ENCODE results near the gene WDR33. TPM values are rescaled to one million over a fixed set of nuclear protein-coding genes. Genes with fewer than 3 reads are reported as not detected.

WDR33 gene
- total RNA-seq, 1 experiment from 2014 or later: 87.1 TPM

DNA sequence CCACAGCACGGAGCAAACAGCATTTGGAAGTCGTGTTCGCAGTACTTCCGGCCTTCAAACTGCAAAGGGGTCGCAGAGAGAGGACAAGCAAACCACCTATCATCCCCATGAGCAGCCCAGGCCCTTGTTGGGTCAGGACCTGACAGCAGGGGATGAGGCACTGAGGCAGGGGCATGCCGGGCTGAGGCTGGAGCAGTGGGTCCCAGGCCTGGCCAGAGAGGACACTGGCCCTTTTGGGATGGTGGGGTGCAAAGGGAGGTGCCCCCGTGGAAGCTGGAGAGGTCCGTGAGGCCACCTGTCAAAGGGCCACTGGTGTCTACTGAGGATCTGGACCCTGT, 156.2 kb downstream of the WDR33 start:
- H3K4me3 ChIP-seq (ENCODE audit: low read depth, low read length, poor library complexity, severe bottlenecking): no peak overlapping the region
- no peaks in the 10 kb centered on the region for H3K4me1 ChIP-seq (ENCODE audit: insufficient read depth, low read length, poor library complexity, severe bottlenecking)
- no peaks in the 10 kb centered on the region for H3K9me3 ChIP-seq (ENCODE audit: low read depth, low read length, poor library complexity, severe bottlenecking)
- H3K27me3 ChIP-seq (replicated peaks; ENCODE audit: insufficient read depth, low read depth, low read length, poor library complexity): no peaks in the 10 kb centered on the region
- intact Hi-C loops (cut with micrococcal nuclease; ENCODE audit: unreplicated experiment): no loop called here
- POLR2A ChIA-PET (ENCODE audit: low non-redundant PET): no interaction called here
- no peak for TF ChIP-seq EZH2 (IDR thresholded peaks at IDR 0.05; ENCODE audit: borderline replicate concordance, low read depth, low read length, poor library complexity, severe bottlenecking)
- TF ChIP-seq CTCF (conservative IDR thresholded peaks at IDR 0.05; ENCODE audit: low read depth, low read length): no peak
- H3K27ac ChIP-seq (ENCODE audit: low read depth, low read length, poor library complexity, severe bottlenecking): no peak overlapping the region
- CTCF ChIA-PET: no interaction called here
- DNase-seq (ENCODE audit: low spot score): no peak
- H3K36me3 ChIP-seq (ENCODE audit: insufficient read depth, low read length, poor library complexity, severe bottlenecking): no peaks in the 10 kb centered on the region
- BruUV-seq (replicated peaks): no TSS peak

DNA sequence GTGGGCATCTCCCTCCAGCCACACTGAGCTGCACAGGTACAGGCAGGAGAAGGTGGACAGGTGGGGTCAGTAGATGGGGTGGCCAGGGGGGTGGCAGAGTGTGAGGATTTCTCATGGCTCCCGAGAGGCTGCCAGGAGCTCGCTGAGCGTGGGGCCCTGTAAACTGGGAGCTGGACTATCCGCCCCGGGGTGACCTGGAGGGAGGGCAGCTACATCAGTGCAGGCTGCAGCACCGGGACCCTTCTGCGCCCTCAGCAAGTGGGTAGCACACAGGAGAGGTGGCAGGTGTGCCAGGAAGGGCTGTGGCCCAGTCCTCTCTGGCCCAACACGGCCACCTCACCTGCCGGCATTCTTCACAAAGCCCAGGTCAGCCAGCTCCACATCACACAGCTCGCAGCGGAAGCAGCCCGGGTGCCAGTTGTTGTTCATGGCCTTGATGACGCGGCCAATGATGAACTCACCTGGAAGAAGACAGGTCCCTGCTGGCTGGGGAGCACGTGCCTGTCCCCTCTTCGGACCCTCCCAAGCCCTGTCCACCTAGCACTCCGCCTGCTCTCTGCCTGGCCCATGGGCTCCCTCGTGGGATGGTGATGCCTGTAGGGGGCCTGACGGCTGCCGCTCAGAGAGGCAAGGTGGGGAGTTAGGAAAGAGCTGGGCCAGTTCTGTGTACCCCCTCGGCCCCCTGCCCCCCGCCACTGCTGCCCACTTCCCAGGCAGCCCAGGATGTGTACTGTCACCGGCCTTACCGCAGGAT, 156.7 kb downstream of the WDR33 start:
- Histone ChIP-seq H3K9me3 (ENCODE audit: low read depth, low read length, poor library complexity, severe bottlenecking) (no peaks in the 10 kb centered on the region), H3K4me1 (ENCODE audit: insufficient read depth, low read length, poor library complexity, severe bottlenecking) (peaks cover 5% of the 10 kb centered on the region), H3K4me3 (ENCODE audit: low read depth, low read length, poor library complexity, severe bottlenecking) (no peak overlapping the region), H3K27ac (ENCODE audit: low read depth, low read length, poor library complexity, severe bottlenecking) (no peak overlapping the region), H3K27me3 (replicated peaks; ENCODE audit: insufficient read depth, low read depth, low read length, poor library complexity) (no peaks in the 10 kb centered on the region), H3K36me3 (ENCODE audit: insufficient read depth, low read length, poor library complexity, severe bottlenecking) (no peaks in the 10 kb centered on the region)
- no peak for DNase-seq (ENCODE audit: low spot score)
- POLR2A ChIA-PET (ENCODE audit: low non-redundant PET): no interaction called here
- CTCF ChIA-PET: interaction anchor here (0.8 kb wide), 1 partner anchor 63 kb away, joined by 3 read pairs; no protein-coding TSS in a partner anchor
- BruUV-seq (replicated peaks): no TSS peak
- no peak for TF ChIP-seq EZH2 (IDR thresholded peaks at IDR 0.05; ENCODE audit: borderline replicate concordance, low read depth, low read length, poor library complexity, severe bottlenecking)
- no peak for TF ChIP-seq CTCF (conservative IDR thresholded peaks at IDR 0.05; ENCODE audit: low read depth, low read length)
- intact Hi-C loops (cut with micrococcal nuclease; ENCODE audit: unreplicated experiment): no loop called here

DNA sequence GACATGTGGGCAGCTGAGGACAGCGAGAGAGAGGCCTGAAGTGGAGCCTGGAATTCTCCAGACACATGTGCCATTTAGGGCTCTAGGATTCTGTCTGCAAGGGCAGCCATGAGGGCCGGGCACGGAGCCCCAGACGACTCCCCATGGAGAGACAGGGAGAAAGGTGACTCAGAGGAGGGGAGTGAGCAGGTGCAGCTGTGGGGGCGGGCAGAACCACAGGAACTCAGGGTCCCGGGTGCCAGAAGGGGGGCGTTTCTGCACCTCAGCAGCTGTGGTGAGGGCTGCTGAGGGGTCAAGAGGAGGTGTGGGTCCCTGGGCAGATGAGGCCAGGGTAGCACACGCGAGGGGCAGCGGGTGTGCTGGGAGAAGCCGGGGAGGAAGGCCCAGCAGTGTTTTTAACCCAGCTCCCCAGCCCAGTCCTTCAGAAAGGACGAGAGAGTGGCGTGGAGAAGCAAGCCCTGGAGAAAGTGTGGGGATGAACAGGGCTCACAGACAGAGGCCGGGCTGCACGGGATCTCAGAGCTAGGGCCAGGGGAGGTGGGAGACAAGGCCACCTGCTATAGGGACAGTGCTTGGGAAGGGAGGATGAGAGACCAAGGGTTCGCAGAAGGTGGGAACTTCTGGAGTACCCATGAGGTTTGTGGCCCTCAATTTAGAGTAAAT, 157.4 kb downstream of the WDR33 start:
- no peaks in the 10 kb centered on the region for H3K9me3 ChIP-seq (ENCODE audit: low read depth, low read length, poor library complexity, severe bottlenecking)
- H3K27me3 ChIP-seq (replicated peaks; ENCODE audit: insufficient read depth, low read depth, low read length, poor library complexity): no peaks in the 10 kb centered on the region
- no peaks in the 10 kb centered on the region for H3K36me3 ChIP-seq (ENCODE audit: insufficient read depth, low read length, poor library complexity, severe bottlenecking)
- CTCF ChIA-PET: interaction anchor here (0.8 kb wide), 1 partner anchor 62 kb away, joined by 3 read pairs; no protein-coding TSS in a partner anchor
- intact Hi-C loops (cut with micrococcal nuclease; ENCODE audit: unreplicated experiment): no loop called here
- no peak overlapping the region for H3K27ac ChIP-seq (ENCODE audit: low read depth, low read length, poor library complexity, severe bottlenecking)
- peaks cover 5% of the 10 kb centered on the region for H3K4me1 ChIP-seq (ENCODE audit: insufficient read depth, low read length, poor library complexity, severe bottlenecking)
- no TSS peak for BruUV-seq (replicated peaks)
- H3K4me3 ChIP-seq (ENCODE audit: low read depth, low read length, poor library complexity, severe bottlenecking): no peak overlapping the region
- POLR2A ChIA-PET (ENCODE audit: low non-redundant PET): no interaction called here
- DNase-seq (ENCODE audit: low spot score): no peak
- TF ChIP-seq EZH2 (IDR thresholded peaks at IDR 0.05; ENCODE audit: borderline replicate concordance, low read depth, low read length, poor library complexity, severe bottlenecking) (no peak), CTCF (conservative IDR thresholded peaks at IDR 0.05; ENCODE audit: low read depth, low read length) (no peak)
